HG02798 (cell line): Measurements from ENCODE around the gene SPTBN1.

Experiments
- ATAC-seq: cut with Tn5 transposase; IDR thresholded peaks from one replicate; pipeline ENCODE4 v1.9.1; 2021; ENCODE audit warnings: mild to moderate bottlenecking; ENCODE audit not compliant: unreplicated experiment, poor library complexity

Gene SPTBN1

DNA sequence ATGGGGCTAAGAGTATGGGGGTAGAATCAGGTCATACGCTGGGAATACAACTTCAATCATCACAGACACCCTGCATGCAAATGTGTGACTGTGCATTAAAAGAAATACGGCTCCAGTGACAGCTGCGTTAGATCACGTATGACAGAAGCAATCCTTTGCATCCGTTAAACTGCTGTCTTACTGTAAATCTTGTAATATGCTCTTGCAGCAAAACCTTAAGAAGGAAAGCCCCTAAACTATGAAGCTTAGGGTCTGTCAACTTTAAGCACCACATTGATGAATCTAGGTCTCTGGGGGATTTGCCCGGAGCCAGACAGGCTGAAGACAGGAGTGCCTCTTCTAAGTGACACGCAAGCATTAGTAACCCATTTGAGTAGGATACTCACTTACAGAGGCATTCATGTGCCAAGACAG is 182.7 kb downstream of the SPTBN1 start:
- ATAC-seq = no peak

DNA sequence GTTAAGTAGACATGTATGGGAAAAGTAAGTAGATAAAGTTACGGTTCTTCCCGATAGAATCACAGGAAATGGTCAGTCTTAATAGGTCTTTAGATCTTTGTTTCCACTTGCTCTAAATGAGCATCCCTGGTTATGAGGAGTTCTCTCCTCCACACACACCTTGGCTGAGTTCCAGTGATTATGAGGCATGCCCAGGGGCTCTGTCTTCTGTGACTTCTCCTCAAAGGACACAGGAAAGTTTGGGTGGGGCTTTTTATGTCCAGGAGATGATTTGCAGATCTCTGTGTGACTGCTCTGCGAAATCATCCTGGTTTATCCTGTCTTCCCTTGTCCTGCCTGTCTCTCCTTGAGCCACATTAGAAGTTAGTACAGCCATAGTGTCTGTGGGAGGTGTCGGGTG is 183.5 kb downstream of the SPTBN1 start:
- no peak for ATAC-seq

DNA sequence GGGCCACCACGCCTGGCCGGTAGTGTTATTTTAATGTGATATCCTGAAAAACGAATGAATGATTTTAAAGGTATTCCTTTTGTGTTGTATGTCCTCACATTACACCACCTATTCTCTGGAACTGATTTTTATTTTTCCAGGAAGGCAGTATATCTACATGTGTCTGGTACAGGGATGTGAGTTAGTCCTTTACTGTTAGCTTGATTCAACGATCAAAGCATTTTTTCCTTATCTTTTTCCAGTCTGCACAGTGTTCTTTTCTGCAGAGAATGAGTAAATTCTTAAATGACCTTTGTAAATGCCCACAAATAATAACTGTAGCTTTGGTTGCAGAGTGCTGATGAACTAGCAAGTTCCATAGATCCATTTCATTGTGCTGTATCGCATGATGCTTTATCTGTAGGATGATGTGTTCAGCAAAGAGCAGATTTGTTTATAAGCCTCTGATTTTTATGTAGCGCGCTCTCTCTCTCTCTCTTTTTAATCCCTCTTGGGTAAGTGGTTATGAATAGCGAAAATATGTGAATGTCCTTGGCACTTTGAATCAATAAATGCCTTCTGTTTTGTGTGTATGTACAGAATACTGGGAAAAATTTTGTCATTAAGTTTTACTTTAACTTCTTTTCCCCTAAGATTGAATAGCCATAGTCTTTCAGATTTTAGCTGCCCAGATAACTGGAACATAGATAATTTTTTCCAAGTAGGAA is 184.9 kb downstream of the SPTBN1 start:
- ATAC-seq = no peak

DNA sequence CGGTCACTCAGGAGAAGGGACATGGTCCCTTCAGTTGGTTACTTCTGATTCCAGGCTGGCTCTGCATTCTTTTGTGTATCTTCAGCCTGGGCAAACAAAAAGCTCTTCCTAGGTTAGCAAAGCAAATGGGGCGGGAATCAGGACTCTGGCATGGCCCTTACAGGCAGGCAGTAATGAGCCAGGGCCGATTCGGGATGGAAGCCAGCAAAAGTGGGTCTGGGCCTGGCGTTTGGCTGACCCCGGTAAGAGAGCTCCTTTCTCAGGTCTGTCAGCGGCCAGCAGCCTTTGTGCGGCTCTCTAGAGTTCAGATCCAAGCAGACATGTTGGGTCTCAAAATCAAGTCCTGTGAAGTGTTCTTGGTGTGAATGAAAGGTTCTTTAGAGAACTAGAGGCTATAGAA is 185.9 kb downstream of the SPTBN1 start:
- no peak for ATAC-seq

DNA sequence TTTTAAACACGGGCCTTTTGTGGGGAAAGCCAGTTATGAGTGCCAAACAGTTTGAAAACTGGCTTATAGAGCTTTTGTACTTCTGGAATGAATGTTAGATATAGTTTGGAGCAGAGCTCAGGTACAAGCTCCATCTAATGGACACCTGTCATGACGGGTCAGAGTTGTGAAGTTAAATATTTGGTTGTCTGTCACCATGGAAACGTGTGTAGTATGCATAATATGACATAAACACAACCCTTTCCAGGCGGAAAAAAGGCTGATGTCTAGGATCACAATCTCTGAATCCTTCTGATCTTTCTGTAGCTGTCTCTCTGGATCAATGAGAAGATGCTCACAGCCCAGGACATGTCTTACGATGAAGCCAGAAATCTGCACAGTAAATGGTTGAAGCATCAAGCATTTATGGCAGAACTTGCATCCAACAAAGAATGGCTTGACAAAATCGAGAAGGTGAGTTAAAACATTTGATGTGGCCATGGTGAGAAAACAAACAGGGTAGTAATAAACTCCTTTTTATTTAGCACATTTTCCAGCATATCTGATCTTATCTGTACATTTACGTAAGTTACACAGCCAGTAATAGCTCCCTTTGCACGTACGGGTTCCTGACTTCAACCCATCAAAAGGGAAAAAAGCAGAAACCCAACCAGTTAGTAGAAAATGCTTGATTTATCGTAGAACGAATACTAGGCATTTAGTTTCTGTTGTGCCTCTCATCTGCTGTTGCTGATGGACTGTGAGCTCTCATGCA is 186.7 kb downstream of the SPTBN1 start:
- ATAC-seq = no peak

DNA sequence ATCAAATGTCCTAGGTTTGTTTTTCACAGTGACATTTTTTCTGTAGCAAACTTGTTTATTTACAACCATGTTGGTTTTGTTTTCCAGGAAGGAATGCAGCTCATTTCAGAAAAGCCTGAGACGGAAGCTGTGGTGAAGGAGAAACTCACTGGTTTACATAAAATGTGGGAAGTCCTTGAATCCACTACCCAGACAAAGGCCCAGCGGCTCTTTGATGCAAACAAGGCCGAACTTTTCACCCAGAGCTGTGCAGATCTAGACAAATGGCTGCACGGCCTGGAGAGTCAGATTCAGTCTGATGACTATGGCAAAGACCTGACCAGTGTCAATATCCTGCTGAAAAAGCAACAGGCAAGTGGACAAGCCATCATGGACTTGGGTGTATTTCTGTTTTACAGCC is 188.1 kb downstream of the SPTBN1 start:
- no peak for ATAC-seq

DNA sequence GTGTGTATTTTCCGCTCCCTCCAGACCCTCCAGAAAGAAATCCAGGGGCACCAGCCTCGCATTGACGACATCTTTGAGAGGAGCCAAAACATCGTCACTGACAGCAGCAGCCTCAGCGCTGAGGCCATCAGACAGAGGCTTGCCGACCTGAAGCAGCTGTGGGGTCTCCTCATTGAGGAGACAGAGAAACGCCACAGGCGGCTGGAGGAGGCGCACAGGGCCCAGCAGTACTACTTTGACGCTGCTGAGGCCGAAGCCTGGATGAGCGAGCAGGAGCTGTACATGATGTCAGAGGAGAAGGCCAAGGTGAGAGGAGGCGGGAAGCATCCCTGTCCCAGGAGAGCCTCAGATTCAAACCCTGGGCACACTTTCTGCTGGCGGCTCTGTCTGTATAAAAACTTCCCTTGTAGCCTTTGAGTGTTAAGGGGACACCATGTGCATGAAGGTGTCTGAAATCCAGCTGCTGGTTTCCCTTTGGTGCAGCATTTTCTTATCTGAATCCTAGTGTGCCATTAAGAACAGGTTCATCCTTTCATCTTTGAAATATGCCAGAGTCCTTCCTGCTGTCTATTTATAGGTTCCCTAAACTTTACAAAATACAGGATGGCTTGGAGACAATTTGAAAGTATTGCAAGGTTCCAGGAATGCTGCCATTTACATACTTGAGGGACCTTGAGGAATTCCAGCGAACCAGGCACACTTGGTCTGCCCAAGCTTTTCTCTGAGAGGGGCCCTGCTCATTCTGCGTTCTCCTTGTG is 190.2 kb downstream of the SPTBN1 start:
- no peak for ATAC-seq

DNA sequence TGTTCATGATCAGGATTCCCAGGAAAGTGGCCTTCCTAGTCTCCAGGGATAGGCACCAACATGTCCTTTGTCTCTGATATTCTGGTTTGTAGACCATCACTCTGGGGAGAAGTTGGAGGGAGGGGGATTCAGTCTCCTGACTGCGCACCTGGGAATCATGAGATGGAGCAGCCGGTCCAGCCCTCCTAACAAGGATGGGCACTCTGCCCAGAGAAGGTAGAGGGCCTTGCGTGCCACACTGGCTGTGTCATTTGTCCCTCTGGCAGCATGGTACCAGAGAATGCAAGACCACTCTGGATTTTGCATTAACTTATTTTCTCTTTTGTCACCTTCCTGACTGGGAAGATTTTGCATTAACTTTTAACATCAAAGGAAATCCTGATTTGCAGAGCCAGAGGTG is 192.1 kb downstream of the SPTBN1 start:
- ATAC-seq = no peak

DNA sequence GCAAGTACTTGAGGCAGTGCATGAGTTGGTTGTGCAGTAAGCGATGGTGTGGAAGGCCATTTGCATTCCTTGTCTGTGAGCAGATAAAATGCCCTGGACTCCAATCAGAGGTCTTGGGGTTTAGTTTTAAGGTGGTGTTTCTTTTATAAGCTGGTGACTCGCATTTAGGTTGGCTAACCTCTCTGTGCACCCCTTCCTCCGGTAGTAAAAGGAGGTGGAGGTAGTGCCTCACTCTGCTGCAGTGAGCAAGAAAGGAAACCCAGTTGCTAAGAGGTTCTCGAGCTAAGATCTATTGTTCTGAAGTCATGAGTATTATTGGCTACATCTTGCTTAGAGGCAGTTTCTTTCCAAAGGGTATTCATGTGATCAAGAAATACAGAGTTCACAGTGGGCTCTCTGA is 193.1 kb downstream of the SPTBN1 start:
- ATAC-seq = no peak

DNA sequence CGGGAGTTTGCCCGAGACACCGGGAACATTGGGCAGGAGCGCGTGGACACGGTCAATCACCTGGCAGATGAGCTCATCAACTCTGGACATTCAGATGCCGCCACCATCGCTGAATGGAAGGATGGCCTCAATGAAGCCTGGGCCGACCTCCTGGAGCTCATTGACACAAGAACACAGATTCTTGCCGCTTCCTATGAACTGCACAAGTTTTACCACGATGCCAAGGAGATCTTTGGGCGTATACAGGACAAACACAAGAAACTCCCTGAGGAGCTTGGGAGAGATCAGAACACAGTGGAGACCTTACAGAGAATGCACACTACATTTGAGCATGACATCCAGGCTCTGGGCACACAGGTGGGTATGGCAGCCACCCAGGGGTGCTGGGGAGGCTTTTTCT is 193.5 kb downstream of the SPTBN1 start:
- ATAC-seq = no peak

DNA sequence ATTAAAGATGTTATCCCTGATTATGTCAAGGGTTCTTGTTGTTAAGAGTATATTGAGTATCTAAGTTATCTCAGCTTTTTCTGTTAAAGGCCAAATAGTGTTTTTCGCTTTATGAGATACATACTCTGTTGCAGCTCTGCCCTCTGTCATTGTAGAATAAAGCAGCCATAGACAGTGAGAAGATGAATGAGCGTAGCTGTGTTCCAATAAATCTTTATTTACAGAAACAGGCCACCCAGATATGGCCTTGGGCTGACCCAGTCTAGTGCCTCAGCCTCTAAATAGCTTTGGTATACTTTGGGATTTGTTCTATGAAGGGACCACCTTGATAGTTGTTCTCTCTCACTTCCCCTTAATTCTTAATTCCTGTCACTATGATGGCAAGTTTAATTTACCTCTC is 194.5 kb downstream of the SPTBN1 start:
- ATAC-seq = no peak

DNA sequence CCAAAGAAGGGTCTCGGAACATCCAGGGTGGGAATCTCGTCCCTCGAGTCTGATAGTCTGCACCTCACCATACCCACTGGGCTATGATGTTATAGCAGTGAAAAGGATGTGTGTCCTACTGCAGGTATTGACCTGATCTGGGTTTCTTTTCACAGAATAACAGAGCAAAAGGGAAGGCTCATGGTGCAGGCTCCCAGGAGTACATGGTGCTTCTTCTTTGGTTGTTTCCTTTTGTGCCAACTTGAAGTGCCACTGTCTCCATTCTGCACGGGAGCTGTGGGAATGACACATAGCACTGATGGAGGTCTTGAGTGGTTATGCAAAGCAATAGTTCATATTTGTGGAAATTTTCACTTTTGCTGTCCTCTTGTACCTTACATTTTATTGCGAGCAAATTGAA is 195.2 kb downstream of the SPTBN1 start:
- no peak for ATAC-seq

DNA sequence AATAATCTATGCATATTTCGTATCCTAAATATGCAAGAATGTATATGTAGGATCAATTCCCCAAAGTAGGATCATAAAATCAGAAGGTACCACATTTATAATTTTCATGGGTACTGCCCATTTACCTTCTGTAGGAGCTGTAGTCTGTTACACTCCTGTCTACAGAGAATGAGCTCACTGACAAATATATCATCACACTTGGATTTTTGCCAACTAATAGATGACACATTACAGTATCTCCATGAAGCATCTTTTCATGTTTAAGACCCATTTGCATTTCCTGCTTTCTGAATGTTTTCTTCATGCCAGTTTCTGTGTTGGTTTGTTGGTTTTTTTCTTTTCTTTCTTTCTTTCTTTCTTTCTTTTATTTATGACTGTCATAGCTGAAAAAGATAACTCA is 196.4 kb downstream of the SPTBN1 start:
- peak; percentile 80 for ATAC-seq

DNA sequence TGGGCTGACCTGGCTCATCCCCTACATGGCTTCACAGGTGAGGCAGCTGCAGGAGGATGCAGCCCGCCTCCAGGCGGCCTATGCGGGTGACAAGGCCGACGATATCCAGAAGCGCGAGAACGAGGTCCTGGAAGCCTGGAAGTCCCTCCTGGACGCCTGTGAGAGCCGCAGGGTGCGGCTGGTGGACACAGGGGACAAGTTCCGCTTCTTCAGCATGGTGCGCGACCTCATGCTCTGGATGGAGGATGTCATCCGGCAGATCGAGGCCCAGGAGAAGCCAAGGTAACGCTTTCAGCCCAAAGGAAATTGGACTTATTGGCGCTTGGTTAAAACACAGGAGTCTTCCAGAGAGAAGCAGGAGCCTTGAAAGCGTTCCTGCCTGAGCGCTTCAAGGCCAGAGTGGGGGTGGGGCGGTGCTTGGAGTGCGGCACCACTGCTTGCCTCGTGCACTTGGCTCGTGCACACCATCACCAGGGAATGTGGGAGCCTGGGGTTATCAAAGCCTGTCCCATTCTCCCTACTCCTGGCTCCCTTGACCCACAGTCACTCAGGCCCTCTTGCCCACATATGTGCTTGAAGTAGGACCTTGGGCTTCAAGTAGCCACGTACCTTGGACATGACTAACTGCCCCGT is 197.6 kb downstream of the SPTBN1 start:
- no peak for ATAC-seq

DNA sequence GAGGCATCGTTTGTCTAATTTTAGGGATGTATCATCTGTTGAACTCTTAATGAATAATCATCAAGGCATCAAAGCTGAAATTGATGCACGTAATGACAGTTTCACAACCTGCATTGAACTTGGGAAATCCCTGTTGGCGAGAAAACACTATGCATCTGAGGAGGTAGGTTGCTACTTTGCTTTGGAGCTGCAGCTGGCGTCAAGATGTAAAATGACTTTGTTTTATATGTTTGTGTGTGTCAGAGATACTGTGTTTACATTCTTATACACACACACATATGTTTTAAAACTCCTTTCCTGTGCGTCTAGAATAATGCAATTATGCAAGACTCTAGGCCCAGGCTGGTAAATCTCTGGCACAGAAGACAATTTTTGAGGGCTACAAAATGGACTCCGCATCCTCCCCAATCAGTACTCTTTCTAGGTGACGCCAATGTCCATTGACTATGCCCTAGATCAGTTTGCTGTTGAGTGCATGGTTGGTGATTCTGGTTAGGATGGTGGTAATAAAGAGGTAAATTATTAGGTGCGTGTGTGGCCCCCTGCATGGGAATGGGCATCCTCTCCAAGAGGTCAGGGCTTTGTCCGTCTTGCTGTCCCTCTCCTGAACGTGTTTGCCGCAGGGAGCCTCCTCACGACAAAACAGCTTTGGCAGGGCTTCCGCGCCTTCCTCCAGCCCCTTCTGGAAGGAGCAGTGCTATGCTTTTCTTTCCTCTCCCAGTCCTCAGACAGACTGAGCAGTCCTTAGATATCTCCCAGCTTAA is 199.1 kb downstream of the SPTBN1 start:
- ATAC-seq = no peak

DNA sequence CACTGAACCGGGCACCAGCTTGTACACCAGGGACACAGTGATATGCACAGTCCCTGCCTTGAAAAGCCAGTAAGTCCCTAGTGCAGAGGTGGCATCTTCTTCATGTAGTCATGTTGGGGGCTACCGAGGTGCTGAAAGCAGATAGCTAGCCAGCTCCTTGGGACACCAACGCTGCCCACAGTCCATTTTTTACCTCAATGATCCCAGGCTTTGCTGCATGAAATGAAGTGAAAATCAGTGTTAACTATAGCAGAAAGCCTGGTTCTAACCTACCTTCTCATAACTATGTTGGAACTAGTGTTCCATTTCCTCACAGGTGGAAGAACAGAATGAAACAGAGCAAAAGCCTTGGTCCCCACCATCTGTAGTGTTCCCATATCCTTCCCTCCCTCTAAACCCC is 200.7 kb downstream of the SPTBN1 start:
- ATAC-seq = no peak

DNA sequence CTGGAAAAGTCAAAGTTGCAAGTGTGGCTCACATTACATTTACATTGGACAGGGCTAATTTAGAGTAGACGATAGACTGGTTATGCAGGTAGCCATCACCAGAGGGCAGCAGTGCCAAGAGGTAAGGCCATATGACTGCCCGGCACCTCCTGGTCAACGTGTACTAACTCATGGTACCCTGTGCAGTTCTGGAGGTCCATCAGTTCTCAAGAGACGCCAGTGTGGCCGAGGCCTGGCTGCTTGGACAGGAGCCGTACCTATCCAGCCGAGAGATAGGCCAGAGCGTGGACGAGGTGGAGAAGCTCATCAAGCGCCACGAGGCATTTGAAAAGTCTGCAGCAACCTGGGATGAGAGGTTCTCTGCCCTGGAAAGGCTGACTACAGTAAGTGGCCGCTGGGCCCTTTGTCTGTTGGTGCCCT is 201.5 kb downstream of the SPTBN1 start:
- peak; percentile 65 for ATAC-seq

DNA sequence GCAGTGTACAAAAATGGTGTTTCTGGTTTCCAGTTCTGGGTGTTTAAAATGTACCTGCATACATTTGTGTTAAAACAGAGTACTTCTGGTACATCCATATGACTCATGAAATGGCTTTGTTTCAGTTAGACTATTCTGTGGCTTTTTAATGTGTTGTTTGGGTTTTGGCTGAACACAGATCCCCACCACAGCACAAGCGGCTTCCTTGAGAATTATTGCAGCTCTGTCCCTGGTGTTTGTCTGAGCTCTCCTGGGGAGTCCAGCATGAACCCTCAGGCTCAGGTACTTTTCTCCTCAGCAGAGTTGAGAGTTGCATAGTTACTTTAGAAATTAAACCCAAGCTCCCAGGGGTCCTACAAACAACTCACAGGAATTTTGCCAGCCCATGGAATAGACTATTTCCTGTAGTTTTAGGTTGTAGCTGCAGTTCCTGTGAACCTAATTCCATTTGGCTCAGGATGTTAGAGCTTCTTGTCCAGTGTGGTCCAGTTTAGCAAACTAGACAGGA is 202.5 kb downstream of the SPTBN1 start:
- no peak for ATAC-seq

DNA sequence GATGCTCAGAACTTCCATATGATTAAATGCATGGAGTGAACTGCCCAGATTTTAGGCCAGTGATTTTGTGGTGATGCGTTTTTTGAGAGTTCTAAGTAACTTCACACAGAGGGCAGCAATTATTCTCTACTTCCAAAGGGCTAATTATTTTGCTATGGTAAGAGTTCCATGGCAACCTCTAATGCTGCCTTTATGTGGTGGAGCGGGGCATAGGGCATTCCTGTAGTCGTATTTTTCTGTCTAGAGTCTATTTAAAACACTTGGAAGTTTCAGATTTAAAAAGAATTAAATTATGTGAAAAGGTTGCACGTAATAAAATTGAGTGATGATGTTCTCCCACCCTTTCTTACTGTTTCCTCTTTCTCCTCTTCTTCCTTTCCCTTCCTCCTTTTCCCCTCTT is 203.4 kb downstream of the SPTBN1 start:
- ATAC-seq = no peak

DNA sequence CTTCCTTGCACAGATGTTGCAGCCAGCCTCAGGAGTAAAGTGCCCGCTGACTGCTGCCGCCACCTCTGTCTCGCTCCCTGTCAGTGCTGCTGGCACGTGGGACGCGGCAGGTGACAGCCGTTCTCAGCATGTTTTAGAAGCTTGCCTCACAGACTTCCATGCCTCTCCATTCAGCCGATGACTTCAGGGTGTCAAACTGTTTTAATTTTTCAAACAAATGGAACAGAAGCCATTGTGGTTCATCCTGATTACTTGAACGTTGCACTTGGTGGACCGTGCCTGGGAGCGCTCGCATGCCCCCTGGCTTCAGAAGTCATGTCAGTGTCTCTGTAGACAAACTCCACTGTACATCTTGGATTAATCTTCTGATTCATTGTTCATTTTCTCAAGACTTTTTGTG is 204.6 kb downstream of the SPTBN1 start:
- ATAC-seq = no peak
